ENCODE results near the gene RXRA. TPM values are rescaled to one million over a fixed set of nuclear protein-coding genes. Genes with fewer than 3 reads are reported as not detected.
A peak's percentile ranks its signal among the peaks of the same experiment; 100 is the strongest.

The RXRA gene
- polyA plus RNA-seq, 1 of the 3 experiments (the other 2 are of a cell fraction) = 7.6 TPM

GRCh38 chr9:134373953-134374300 is 47.7 kb downstream of the RXRA start:
- 96% methylated on average over 17 of the region's 17 CpGs for WGBS (ENCODE audit: low lambda C conversion rate)
- no peak overlapping the region for H3K4me3 ChIP-seq (ENCODE audit: low read depth in 2 of 2, low read length in 1 of 2)
- no peak overlapping the region; a peak in 1 of 4 replicates for H3K27ac ChIP-seq (ENCODE audit: low read depth in 2 of 2, low read length in 1 of 2)
- H3K9me3 ChIP-seq = no peaks in the 10 kb centered on the region
- DNase-seq = no peak
- H3K27me3 ChIP-seq (ENCODE audit: insufficient read depth) = no peaks in the 10 kb centered on the region
- peaks cover 5 to 70% of the 10 kb centered on the region in 2 experiments; a peak in 2 of 4 replicates for H3K4me1 ChIP-seq (ENCODE audit: control insufficient read depth in 1 of 2, insufficient read depth in 2 of 2, low read depth in 1 of 2, low read length in 1 of 2)
- TF ChIP-seq RCOR1 (IDR thresholded peaks at IDR 0.05; ENCODE audit: low read length) = no peak
- no peak for TF ChIP-seq RXRA (IDR thresholded peaks at IDR 0.05; ENCODE audit: borderline replicate concordance, low read depth)
- no peak for TF ChIP-seq FOXM1 (IDR thresholded peaks at IDR 0.05; ENCODE audit: low read depth)
- no peak for TF ChIP-seq POLR2AphosphoS5 (IDR thresholded peaks at IDR 0.05; ENCODE audit: low read depth, low read length)
- TF ChIP-seq TAF1 (IDR thresholded peaks at IDR 0.05; ENCODE audit: borderline replicate concordance, low read depth, low read length) = no peak
- no peak for TF ChIP-seq CHD2 (IDR thresholded peaks at IDR 0.05; ENCODE audit: low read length, partially characterized antibody)
- TF ChIP-seq ELF1 (IDR thresholded peaks at IDR 0.05) = no peak
- no peak for TF ChIP-seq MAX (IDR thresholded peaks at IDR 0.05; ENCODE audit: low read depth)
- no peak for TF ChIP-seq RFX5 (IDR thresholded peaks at IDR 0.05; ENCODE audit: low read length)
- no peak for TF ChIP-seq JUND (IDR thresholded peaks at IDR 0.05)
- TF ChIP-seq YY1 (IDR thresholded peaks at IDR 0.05; ENCODE audit: low read depth) = no peak
- no peak for TF ChIP-seq GABPA (IDR thresholded peaks at IDR 0.05; ENCODE audit: low read depth)
- no peak for TF ChIP-seq MXI1 (IDR thresholded peaks at IDR 0.05; ENCODE audit: low read depth, low read length)
- no peak for TF ChIP-seq FOSL2 (IDR thresholded peaks at IDR 0.05; ENCODE audit: borderline replicate concordance, low read depth)
- POLR2A ChIA-PET = no interaction called here
- H3F3A ChIP-seq (replicated peaks; ENCODE audit: insufficient read depth) = no peaks in the 10 kb centered on the region
- no peaks in the 10 kb centered on the region for H3K36me3 ChIP-seq (replicated peaks in 1 of 2; ENCODE audit: control insufficient read depth in 1 of 2, insufficient read depth in 2 of 2, low read length in 1 of 2)
- CTCF ChIA-PET = interaction anchor here (0.8 to 1.5 kb wide), 2 partner anchors 63 to 69 kb away, joined by 3 to 7 read pairs; no protein-coding TSS in a partner anchor
- no peak overlapping the region for H3K4me2 ChIP-seq
- peaks cover 53% of the 10 kb centered on the region for H3K79me2 ChIP-seq (ENCODE audit: insufficient read depth)
- peaks cover 94% of the 10 kb centered on the region for H4K20me1 ChIP-seq (ENCODE audit: insufficient read depth)
- no peaks in the 10 kb centered on the region for H3K9me2 ChIP-seq
- no peak overlapping the region for H3K9ac ChIP-seq
- H2AFZ ChIP-seq (ENCODE audit: low read depth) = no peak overlapping the region

- whole genome bisulfite sequencing (ENCODE audit: low lambda C conversion rate) = 92% methylated on average over 11 of the region's 21 CpGs
- H4K20me1 ChIP-seq (ENCODE audit: insufficient read depth) = peaks cover 98% of the 10 kb centered on the region
- TF ChIP-seq POLR2AphosphoS5 (IDR thresholded peaks at IDR 0.05; ENCODE audit: low read depth, low read length) (no peak), RAD21 (IDR thresholded peaks at IDR 0.05; ENCODE audit: low read length) (no peak), EP300 (IDR thresholded peaks at IDR 0.05; ENCODE audit: borderline replicate concordance in 1 of 2, low read depth in 1 of 2, low read length in 1 of 2) (no peak), ZBTB33 (IDR thresholded peaks at IDR 0.05; ENCODE audit: borderline replicate concordance, low read depth) (no peak), REST (IDR thresholded peaks at IDR 0.05; ENCODE audit: low read depth, low read length) (no peak), USF2 (IDR thresholded peaks at IDR 0.05; ENCODE audit: borderline replicate concordance, low read depth, low read length) (no peak), FOXM1 (IDR thresholded peaks at IDR 0.05; ENCODE audit: low read depth) (no peak), IRF3 (IDR thresholded peaks at IDR 0.05; ENCODE audit: low read depth, low read length) (no peak)
Observed at GRCh38 chr9:134374301-134375010, 48.2 kb downstream of the RXRA start.

More at GRCh38 chr9:134374301-134375010, 48.2 kb downstream of the RXRA start:
- no peak overlapping the region for H3K4me2 ChIP-seq
- no peaks in the 10 kb centered on the region for H3K9me2 ChIP-seq
- no peaks in the 10 kb centered on the region for H3K27me3 ChIP-seq (ENCODE audit: insufficient read depth)
- no peak overlapping the region for H3K4me3 ChIP-seq (ENCODE audit: low read depth in 2 of 2, low read length in 1 of 2)
- DNase-seq = peak; percentile 76
- no peaks in the 10 kb centered on the region for H3K9me3 ChIP-seq
- H3K79me2 ChIP-seq (ENCODE audit: insufficient read depth) = peaks cover 53% of the 10 kb centered on the region
- H3K4me1 ChIP-seq (ENCODE audit: control insufficient read depth in 1 of 2, insufficient read depth in 2 of 2, low read depth in 1 of 2, low read length in 1 of 2) = peaks cover 7 to 74% of the 10 kb centered on the region in 2 experiments; a peak in 3 of 4 replicates
- no peak overlapping the region for H2AFZ ChIP-seq (ENCODE audit: low read depth)
- ChIA-PET POLR2A (no interaction called here), CTCF (interaction anchor here (0.8 to 1.6 kb wide), 2 partner anchors 33 to 62 kb away, joined by 3 to 4 read pairs; no protein-coding TSS in a partner anchor)
- H3F3A ChIP-seq (replicated peaks; ENCODE audit: insufficient read depth) = no peaks in the 10 kb centered on the region
- no peak overlapping the region for H3K9ac ChIP-seq
- no peaks in the 10 kb centered on the region for H3K36me3 ChIP-seq (replicated peaks in 1 of 2; ENCODE audit: control insufficient read depth in 1 of 2, insufficient read depth in 2 of 2, low read length in 1 of 2)
- H3K27ac ChIP-seq (ENCODE audit: low read depth in 2 of 2, low read length in 1 of 2) = no peak overlapping the region; a peak in 1 of 4 replicates
